ENCODE data around the gene MAML1.
"Not testable (repeated sequence)": the region's sequence is repeated elsewhere in the genome, so short reads cannot be mapped to it uniquely, and the experiment has no call there.

Gene MAML1

DNA sequence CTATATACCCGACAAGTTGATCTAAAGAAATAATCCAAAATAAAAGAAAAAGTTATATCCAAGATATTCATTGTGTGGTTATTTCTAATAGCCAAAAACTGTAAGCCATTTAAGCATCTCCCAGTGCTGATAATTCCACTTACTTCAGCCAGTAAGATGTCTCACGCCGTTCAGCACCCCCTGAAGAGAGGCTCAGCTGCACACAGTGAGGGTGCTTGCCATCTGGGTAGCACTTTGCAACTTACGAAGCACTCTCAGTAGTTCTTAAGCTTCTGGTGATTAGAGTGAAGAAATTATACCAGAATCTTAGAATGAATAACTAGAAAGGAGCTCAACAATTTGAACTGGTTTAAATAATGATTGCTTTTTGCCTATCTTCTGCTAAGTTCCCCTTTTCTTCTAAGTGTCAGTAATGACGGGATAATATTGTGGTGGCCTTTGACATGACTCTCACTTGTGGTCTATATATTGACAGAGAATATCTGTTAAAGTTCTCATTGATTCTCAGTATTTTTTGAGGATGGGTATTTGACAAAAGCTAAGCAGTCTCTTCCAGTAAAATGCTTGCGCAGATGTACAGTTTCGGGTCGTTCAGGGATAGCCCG lies 35.0 kb downstream of the MAML1 start:
- no peak for DNase-seq

DNA sequence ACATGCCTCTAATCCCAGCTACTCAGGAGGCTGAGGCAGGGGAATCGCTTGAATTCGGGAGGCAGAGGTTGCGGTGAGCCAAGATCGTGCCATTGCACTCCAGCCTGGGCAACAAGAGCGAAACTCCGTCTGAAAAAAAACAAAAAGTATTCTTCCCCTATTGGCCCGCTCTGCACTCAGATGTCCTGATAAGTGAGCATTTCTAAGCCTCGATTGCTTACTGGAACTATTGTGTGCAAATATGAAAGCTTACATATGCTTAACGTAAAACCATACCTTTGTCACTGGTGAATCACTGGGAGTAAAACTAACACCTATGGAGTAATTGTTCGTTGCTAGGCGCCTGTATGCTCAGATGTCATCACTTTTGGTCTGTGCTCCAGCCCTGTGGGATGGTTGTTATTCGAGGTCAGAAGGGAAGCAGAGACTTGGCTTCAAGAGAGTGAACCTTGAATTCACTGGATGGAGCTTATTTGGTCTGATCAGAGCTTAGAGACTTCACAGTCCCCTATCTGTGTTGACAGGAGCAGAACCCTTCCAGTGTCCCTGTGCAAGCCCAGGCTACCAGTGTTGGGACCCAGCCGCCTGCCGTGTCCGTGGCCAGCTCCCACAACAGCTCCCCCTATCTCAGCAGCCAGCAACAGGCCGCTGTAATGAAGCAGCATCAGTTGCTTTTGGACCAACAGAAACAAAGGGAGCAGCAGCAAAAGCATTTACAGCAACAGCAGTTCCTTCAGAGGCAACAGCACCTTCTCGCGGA lies 35.9 kb downstream of the MAML1 start:
- no peak for DNase-seq

DNA sequence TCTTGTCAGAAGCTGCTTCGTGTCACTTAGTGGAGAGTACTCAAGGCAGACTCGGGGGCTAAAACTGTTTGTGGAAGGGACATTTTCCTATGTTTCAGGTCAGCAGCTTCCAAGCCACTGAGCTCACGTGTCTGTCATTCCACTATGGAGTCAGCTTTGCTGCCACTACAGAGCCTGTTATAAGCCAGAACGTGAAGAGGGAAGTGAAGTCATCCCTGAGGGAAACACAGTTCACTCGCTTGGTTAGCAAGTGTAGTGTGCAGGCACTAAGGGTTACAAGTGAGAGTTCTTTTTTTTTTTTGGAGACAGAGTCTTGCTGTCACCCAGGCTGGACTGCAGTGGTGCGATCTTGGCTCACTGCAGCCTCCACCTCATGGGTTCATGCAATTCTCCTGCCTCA lies 36.6 kb downstream of the MAML1 start:
- DNase-seq, result no peak

DNA sequence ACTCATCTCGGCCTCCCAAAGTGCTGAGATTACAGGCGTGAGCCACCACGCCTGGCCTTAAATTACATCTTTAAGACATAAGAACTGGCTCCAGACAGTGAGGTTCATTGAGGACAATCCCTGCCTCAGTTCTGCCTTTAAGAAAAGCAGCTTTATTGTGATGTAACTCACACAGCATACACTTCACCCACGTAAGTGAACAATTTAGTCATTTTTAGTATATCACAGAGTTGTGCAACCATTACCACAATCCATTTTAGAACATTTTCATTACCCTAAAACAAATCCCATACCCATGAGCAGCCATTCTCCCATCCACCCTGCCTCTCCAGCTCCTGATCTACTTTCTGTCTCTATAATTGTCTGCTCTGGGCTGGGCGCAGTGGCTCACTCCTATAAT lies 37.2 kb downstream of the MAML1 start:
- no peak for DNase-seq

DNA sequence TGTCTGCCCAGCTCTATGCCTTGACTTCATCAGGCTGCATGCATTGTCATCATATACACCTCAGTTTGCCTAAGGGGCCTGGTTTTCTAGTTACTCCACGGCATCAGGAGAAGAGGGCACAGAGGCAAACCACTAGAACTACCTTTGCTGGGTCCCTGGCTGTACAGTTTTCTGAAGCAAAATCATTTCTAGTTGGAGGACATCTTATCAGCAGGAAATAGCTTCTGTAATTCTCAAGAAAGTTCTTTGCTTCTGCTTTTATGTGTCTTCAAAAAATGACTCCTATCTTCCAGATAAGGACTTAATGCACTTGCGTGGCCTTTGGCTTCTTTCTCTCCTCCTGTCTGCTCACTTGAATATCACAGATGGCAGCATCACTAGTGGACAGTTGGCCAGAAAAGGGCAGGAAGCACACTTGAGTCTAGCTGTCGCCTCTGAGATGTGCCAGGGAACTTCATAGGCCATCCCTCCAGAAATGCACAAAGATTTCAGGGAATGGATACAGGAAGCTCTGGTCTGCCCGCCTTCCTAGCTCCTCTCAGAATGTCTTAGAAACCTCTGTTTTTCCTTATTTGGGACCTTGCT lies 38.8 kb downstream of the MAML1 start:
- DNase-seq, result no peak

DNA sequence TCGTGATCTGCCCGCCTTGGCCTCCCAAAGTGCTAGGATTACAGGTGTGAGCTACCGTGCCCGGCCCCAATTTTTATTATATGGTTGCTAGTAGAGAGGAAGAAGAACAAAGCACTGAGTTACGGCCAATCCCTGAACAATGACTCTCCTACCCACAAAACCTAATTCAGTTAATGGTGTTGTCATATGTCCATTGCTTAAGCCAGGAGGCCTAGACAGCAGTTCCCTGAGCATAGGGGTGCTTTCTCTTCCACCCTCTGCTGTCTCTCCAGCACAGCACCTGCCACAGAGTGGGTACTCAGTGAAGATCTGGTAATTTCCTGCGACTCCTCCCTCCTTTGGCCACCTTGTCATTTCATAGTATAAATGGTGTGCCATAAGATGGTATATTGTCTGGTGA lies 39.7 kb downstream of the MAML1 start:
- DNase-seq, result no peak

DNA sequence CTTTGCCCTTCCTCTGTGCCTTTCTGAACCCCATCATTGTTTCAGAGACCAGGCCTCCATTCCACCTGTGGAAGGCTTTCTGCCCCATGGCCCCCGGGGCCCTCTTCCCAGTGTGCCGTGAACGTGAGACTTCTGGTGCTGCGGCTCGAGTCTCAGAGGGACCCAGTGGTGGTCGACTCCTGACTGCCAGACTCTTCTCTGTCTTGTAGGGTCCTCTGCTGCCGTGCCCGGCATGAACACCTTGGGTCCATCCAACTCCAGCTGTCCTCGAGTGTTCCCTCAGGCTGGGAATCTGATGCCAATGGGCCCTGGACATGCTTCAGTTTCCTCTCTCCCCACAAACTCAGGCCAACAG lies 41.0 kb downstream of the MAML1 start:
- no peak for DNase-seq

DNA sequence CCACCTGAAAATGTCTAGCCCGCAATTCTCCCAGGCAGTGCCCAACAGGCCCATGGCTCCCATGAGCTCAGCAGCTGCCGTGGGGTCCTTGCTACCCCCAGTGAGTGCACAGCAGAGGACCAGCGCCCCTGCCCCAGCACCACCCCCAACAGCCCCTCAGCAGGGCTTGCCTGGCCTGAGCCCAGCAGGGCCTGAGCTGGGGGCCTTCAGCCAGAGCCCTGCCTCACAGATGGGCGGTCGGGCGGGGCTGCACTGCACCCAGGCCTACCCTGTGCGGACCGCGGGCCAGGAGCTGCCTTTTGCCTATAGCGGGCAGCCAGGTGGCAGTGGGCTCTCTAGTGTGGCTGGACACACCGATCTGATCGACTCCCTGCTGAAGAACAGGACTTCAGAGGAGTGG lies 41.8 kb downstream of the MAML1 start:
- DNase-seq, result no peak

DNA sequence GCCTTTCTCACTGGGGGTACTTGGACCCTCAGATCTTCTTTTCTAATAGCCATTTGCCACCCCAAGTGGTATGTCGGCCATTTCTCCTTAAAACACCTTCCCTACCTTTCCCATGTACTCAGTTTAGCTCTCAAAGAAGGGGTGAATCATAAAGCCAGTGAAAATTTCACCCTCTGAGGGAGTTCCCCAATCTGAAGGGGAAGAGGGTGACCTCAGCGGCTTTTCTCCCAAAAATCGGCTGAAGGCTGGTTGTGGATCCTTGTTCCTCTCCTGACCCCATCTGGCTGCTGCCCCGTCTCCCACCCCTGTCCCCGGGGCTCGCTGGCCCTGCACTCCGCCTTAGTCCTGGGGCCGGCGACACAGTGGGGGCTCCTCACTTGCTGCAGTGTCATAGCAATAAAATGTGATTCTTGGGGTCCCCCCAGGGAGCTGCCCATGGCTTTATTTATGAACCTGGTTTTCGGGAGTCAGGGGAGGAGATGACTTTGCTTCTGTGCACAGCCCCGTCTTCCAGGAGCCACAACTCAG lies 43.9 kb downstream of the MAML1 start:
- no peak for DNase-seq

DNA sequence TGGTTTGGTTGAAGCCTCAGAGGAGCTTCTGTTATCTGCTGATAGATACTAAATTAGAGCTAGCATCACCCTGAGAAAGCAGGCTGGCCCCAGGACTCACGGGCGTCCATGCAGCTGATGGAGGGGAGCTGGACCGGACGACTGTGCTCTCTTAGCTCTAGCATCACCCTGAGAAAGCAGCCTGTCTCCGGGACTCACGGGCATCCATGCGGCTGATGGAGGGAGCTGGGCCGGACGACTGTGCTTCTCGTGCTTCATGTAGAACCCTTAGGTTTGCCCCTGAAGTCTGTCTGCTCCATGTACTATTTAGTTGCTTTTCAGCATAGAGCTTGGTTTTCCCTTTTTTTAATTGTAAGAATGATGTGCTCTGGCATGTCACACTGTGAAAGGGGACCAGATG lies 44.8 kb downstream of the MAML1 start:
- no peak for DNase-seq

DNA sequence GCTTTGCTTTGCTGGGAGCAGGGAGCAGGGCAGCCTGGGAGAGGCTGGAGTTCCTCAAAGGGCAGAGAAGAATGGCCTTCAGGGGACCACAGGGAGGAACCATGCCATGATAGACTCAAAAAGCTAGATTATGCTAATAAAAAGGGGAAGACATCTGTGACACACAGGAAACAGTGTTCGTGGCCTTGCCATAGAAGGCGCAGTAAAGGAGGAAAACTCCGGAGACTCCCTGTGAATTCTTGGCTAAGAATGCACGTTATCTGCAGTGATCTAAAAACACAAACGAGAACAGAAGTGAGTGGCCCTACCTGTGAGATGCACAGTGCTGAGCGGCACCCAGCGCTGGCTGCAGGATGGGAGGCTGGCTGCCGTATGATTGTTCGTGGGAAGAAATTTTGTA lies 45.3 kb downstream of the MAML1 start:
- DNase-seq, result no peak

DNA sequence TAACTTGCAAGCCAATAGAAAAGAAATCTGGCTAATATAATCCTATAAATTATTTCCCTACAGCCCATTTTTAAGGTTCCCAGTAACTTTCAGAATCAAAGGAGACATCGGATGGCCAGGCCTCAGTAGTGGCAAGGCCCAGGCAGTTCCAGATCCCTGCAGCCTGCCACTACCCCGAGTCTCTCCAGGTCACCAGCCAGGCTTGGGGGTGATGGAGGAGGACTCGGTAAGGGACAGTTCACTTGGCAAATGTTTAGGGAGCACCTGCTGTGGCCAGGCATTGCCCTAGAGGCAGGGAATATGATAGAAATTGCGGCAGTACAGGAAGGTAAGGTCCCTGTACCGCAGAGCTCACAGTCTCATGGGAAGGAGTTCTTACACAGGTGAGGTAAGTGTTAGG lies 46.0 kb downstream of the MAML1 start:
- DNase-seq, result no peak

DNA sequence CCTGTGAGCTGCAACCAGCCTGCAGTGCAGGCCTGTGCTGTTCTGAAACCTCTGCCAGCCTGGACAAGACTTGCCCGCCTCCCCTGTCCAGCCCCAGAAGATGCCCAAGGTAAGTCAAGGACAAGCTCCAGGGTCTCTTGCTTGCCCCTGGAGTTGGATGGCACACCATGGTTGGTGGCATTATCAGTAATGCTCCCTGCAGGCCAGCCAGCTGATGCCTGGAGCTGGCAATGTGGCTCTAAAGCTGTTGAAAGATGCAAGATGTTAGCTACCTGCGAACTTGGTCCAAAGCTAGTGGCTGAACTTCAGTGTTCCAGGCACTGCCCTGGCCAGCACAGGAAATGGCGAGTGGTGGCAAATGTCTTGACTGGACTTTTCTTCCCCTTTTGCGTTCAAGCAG lies 47.2 kb downstream of the MAML1 start:
- no peak for DNase-seq

DNA sequence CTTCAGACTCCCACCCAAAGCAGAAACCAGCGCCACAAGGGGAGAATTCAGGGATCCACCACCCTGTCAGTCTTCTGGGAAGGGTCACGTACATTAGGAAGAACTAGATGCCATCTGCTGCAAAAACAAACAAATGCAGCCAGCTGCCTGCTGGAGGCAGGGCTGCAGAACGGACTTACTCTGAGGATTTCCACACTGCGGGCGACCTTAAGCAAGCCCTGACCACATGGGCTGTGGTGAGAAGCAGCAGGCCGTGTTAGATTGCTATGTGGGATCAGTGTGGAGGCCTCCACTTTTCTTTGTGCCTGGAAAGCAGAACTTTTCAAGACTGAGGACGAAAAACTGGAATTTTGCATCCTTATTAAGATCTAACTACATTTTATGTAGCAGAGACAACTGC lies 47.7 kb downstream of the MAML1 start:
- no peak for DNase-seq

DNA sequence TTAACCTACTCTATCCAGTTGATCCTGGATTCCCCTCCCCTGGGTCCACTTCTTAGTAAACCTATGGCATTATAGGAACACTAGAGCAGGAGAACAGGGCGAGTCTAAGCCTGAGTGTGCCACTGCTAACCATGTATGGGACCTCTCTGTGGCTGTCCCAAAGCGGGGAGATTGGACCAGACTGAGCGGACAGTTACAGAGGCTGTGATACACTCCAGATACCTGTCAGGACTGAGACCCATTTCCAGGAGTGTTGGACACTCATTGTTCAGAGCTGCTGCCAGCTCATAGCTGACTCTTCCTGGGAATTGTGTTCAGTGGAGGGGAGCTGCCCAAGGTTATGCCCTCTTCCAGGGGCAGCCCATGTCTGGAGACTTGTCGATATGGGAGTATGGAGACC lies 49.2 kb downstream of the MAML1 start:
- no peak for DNase-seq

DNA sequence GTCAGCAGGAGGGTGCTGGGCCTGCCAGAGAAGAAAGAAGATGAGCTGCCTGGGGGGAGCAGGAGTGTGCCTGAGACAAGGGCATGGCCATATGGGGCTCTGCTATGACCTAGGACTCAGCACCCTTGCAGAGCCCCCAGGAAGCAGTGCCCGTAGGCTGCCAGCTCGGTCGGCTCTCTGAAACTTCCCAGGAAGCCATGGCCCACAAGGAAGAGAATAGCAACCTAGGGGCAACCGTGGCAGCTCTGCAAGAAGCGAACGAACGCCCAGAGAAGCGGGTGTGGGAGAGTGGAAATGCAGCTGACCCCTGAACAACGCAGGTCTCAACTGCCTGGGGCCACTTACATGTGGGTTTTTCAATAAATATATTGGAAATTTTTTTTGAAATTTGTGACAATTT lies 50.5 kb downstream of the MAML1 start:
- no peak for DNase-seq

DNA sequence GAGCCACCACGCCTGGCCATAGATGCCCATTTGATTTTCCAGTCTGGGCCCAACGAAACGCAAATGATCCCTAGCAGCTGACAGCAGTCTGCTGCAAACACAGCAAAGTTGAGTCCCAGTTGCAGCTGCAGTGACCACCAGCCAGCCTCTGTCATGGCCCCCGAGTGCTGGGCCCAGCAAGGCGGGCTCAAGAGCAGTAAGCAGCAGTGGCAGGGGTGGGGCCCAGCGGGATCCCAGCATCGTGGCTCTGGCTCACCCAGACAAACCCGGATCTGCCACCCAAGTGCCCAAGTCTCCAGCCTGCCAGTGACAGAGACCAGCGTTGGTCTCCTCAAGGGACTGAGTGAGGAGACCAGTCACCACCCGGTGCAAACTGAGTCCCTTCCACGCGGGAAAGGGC lies 54.2 kb downstream of the MAML1 start:
- no peak for DNase-seq

DNA sequence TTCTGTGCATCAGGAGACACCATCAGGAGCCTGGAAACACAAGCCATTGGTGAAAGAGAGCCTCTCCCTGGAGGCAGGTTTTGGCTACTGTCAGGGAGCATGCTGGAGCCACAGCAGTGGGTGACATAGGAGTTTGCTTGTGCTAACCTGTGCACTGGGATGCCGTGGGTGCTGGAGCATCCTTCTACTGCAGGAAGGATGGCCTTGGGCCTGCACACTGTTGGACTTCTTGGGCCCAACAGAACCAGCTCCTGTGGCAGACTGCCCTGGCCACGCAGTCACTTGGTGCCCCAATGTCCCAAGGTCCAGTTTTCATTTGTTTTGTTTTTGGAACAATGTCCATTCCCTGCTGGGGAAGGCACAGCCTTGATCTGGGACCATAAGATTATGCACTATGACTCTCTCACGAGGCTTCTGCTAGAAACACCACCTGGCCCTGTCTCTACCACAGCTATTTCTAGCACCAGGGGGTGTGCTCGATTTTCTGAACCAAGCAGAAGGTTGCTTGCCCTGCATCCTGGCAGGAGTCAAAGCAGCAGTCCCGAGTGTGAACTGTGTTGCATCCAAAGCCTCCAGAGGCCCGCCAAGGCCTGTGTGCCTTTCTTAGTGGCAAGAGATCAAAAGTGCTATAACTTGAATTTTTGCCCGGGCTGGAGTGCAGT lies 55.7 kb downstream of the MAML1 start:
- no peak for DNase-seq

DNA sequence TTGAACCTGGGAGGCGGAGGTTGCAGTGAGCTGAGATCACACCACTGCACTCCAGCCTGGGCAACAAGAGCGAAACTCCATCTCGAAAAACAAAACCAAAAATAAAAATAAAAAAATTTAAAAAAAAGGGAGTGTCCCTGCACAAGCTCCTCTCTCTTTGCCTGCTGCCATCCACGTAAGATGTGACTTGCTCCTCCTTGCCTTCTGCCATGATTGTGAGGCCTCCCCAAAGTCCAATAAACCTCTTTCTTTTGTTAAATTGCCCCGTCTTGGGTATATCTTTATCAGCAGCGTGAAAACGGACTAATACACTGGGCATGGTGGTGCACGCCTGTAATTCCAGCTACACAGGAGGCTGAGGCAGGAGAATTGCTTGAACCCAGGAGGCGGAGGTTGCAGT lies 56.7 kb downstream of the MAML1 start:
- not testable (repeated sequence) for DNase-seq

DNA sequence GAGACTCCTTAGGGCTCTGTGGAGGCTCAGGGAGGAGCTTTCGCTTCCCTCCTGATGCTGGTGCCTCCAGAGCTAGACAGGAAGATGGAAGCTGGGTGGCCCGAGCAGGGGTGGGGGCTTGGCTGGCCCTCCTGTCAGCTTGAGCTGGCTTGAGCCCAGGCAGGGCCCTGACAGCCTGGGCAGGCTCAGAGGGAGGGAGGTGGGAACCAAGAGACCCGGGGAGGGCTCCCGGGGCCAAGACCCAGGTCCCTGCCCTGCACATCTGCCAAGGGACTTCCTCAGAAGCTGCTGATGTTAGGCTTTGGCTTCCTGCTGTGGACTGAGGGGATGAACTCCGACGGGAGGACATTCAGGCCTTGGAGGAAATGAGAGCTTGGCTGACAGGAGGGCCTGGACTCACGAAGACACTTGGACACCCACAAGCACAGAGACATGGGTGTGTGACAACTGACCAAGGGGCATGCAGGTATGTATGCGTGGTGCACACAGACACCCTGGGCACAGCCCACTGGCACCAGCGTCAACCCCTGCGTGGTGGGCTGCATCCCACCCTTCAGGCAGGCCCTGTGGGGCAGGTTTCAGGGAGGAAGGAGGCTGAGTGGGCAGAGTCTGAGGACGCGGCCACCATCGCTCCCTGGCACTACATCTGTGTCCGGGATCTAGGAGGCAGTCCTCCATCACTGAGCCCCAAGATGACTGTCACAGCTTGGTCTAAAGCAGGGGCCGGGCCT lies 59.4 kb downstream of the MAML1 start:
- no peak for DNase-seq

DNA sequence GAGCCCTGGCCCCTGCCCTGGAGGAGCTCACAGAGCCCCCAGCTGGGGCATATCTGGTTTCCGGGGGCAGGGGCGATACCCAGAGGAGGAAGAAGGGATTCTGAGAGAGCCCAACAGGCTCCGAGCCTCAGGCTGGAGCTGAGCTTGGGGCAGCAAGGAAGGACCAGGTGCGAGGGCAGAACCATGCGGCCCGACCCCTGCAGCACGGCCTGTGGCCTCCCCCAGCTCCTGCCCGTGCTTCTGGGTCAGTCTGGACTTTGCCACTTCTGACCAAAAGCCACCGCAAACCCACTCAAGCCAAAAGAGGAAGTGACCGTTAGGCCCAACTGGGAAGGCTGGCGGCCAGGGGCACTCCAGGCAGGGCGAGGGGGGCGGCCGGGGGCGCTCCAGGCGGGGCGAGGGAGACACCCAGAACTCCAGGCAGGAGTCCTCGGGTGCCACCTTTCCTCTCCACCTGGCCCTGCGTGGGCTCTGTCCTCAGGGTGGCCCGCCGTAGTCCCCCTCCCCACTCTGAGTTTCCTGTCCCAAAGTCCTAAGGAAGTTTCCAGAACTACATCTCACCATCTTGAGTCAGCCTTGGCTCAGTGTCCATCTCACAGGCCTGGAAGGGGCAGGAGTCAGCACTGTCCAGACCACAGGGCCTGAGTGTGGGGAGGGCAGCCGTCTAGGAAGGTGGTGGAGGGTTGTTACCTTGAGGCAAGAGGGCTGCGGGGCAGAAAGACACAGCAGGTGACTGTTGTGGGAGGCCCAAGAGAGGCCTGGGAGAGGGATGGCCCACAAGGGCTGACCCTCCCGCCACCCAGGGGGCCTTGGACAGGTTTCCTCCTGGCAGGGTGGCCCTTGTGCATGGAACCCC lies 60.2 kb downstream of the MAML1 start:
- no peak for DNase-seq

DNA sequence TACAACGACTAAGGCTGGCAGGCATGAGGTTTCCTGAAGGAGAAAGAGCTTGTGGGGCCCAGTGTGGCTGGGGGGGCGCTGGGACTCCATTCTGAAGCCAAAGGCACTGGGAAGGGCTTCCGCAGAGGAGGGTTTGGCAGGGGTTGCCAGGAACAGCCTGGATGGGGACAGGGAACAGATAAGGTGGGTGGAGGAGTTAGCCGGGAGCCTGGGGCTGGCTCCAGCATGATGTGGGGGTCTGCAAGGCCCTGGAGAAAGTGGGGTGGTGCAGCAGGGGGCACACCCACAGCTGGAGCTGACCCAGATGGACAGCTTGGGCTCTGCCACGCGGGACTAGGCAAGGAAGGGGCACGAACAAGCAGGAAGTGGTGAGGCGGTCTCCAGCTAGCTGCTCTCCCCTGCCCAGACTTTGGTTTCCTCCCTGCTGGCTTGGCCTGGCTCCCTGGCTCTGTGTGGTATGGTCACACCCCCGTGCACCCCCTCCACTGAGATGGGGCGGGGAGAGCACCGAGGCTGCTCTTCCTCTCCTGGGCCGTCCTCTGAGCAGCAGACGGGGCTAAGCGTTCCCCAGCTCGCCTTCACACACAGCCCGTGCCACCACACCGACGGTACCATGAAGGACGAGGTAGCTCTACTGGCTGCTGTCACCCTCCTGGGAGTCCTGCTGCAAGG lies 61.0 kb downstream of the MAML1 start, which contains the start of gene LTC4S:
Gene LTC4S, plus strand, starts transcription at position 519 of the 672 bp plus-strand sequence. Its CDS starts 95 bp downstream, at position 614.
- DNase-seq, result no peak

All from NCI-H1417 (cell line).